ENCODE data around the gene CD300LF. TPM values are rescaled to one million over a fixed set of nuclear protein-coding genes. Genes with fewer than 3 reads are reported as not detected.

Gene CD300LF
- total RNA-seq, 1 donor from 2014 or later: not detected

DNA sequence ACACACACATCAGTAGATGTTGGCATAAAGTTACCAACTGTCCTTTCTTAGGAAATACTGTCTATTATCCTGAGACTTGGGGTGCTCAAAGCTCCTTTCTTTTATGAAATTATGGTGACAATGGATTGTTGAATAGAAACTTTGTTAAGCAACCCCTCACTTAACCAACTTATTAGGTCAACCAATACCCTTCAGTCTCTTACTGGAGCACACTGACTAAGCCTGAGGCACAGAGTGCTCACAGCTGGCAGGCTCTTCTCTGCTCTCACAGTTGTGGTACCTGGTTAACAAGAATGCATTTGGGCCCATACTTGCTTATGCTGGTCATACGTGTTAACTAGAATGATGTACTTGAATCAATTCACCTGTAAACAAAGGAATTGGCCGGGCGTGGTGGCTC, 24.8 kb downstream of the CD300LF start:
- TF ChIP-seq, protein P1, sequence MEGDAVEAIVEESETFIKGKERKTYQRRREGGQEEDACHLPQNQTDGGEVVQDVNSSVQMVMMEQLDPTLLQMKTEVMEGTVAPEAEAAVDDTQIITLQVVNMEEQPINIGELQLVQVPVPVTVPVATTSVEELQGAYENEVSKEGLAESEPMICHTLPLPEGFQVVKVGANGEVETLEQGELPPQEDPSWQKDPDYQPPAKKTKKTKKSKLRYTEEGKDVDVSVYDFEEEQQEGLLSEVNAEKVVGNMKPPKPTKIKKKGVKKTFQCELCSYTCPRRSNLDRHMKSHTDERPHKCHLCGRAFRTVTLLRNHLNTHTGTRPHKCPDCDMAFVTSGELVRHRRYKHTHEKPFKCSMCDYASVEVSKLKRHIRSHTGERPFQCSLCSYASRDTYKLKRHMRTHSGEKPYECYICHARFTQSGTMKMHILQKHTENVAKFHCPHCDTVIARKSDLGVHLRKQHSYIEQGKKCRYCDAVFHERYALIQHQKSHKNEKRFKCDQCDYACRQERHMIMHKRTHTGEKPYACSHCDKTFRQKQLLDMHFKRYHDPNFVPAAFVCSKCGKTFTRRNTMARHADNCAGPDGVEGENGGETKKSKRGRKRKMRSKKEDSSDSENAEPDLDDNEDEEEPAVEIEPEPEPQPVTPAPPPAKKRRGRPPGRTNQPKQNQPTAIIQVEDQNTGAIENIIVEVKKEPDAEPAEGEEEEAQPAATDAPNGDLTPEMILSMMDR (conservative IDR thresholded peaks at IDR 0.05): no peak
- no peaks in the 10 kb centered on the region for H3K4me1 Mint-ChIP-seq
- no peaks in the 10 kb centered on the region for H3K9me3 Mint-ChIP-seq
- H3K36me3 Mint-ChIP-seq (ENCODE audit: low read depth): no peaks in the 10 kb centered on the region
- no peak overlapping the region for H3K4me3 Mint-ChIP-seq
- peaks cover 64% of the 10 kb centered on the region for H3K27me3 Mint-ChIP-seq (ENCODE audit: low read depth)
- H3K27ac Mint-ChIP-seq (ENCODE audit: unreplicated experiment): no peak overlapping the region
- DNase-seq (ENCODE audit: low read depth, low spot score): no peak

DNA sequence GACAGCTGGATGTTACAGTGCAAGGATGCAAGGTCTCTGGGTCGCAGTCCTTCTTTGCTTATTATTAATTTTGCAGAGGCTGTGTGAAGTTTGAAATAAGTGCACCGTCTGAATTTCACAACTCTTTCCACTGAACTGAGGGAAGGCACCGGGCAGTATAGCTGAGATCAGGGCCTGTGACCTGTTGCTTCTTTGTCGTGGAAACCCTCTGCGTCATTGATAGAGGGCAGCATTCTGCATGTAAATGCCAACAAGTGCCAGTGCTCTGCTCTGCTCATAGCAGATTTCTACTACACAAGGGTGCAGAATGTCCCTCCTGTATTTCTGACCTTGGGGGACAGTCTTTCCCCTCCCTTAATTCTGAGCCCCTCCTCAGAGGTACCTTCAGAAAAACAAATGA, 26.0 kb downstream of the CD300LF start:
- TF ChIP-seq, protein P1 (conservative IDR thresholded peaks at IDR 0.05): no peak
- Mint-ChIP-seq H3K36me3 (ENCODE audit: low read depth) (no peaks in the 10 kb centered on the region), H3K4me1 (no peaks in the 10 kb centered on the region), H3K27me3 (ENCODE audit: low read depth) (peaks cover 60% of the 10 kb centered on the region), H3K27ac (ENCODE audit: unreplicated experiment) (no peak overlapping the region), H3K9me3 (no peaks in the 10 kb centered on the region), H3K4me3 (no peak overlapping the region)
- no peak for DNase-seq (ENCODE audit: low read depth, low spot score)

DNA sequence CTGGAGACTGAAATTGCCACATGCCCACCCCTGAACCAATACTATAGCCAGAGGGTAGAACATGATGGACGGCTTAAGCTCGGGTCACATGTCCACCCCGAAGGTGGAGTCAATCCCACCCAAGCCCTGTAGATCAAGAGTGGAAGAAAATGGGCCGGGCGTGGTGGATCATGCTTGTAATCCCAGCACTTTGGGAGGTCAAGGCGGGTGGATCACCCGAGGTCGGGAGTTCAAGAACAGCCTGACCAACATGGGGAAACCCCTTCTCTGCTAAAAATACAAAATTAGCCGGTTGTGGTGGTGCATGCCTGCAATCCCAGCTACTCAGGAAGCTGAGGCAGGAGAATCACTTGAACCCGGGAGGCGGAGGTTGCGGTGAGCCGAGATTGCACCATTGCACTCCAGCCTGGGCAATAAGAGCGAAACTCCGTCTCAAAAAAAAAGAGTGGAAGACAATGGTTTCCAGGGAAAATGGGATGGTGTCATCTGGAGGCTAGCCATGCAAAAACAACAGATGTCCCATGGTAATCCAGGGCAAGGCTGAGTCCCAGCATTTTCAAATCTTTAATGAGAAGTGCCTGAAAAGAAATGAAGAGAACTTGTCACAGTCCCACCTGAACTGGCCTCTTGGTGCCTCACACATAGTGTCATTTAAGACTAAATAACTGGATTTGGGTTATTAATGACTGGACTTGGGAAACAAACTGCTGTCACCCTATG, 30.1 kb downstream of the CD300LF start:
- H3K4me1 Mint-ChIP-seq: no peaks in the 10 kb centered on the region
- H3K27ac Mint-ChIP-seq (ENCODE audit: unreplicated experiment): no peak overlapping the region
- peaks cover 76% of the 10 kb centered on the region for H3K27me3 Mint-ChIP-seq (ENCODE audit: low read depth)
- TF ChIP-seq, protein P1 (conservative IDR thresholded peaks at IDR 0.05): no peak
- no peak overlapping the region for H3K4me3 Mint-ChIP-seq
- no peak for DNase-seq (ENCODE audit: low read depth, low spot score)
- no peaks in the 10 kb centered on the region for H3K9me3 Mint-ChIP-seq
- no peaks in the 10 kb centered on the region for H3K36me3 Mint-ChIP-seq (ENCODE audit: low read depth)

DNA sequence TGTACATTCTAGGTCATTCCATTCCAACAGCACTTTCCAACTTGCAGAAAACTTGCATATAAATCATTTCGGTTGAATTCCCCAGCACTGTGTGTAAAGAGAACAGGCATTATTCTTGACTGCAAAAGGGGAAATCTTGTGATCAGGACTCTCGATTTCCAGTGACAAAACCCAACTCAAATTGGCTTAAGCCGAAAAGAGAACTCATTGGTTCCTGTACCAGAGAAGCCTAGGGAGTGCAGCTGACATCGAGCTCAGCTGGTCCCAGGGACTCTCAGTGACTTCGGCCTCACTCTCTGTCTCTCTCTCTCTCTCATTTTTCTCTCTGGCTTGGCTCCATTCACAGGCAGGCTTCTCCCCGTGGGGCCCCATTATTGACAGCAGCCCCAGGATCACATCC, 30.7 kb downstream of the CD300LF start:
- H3K36me3 Mint-ChIP-seq (ENCODE audit: low read depth): no peaks in the 10 kb centered on the region
- no peaks in the 10 kb centered on the region for H3K9me3 Mint-ChIP-seq
- H3K4me3 Mint-ChIP-seq: no peak overlapping the region
- TF ChIP-seq, protein P1 (conservative IDR thresholded peaks at IDR 0.05): no peak
- DNase-seq (ENCODE audit: low read depth, low spot score): no peak
- no peaks in the 10 kb centered on the region for H3K4me1 Mint-ChIP-seq
- H3K27ac Mint-ChIP-seq (ENCODE audit: unreplicated experiment): no peak overlapping the region
- peaks cover 80% of the 10 kb centered on the region for H3K27me3 Mint-ChIP-seq (ENCODE audit: low read depth)

DNA sequence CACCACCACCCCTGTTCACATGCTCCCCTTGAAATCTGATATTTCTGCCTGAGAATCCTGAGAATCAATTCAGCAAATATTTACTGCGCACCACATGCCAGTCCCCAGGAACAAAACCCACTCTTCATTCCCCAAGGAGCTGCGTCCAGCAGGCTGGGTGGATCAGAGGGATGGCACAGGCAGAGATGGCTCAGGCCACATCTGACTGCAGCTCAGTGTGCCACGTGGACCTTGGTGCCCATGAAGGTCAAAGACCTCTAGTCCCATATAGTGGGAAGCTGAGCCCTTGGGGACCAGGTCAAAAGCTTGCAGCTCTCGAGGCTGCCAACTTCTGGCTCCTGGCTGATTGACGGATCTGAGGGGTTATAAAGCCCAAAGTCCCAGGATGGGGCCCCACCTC, 31.8 kb downstream of the CD300LF start:
- TF ChIP-seq, protein P1 (conservative IDR thresholded peaks at IDR 0.05): no peak
- H3K9me3 Mint-ChIP-seq: no peaks in the 10 kb centered on the region
- H3K27ac Mint-ChIP-seq (ENCODE audit: unreplicated experiment): no peak overlapping the region
- no peaks in the 10 kb centered on the region for H3K36me3 Mint-ChIP-seq (ENCODE audit: low read depth)
- H3K27me3 Mint-ChIP-seq (ENCODE audit: low read depth): peaks cover 81% of the 10 kb centered on the region
- no peak for DNase-seq (ENCODE audit: low read depth, low spot score)
- no peak overlapping the region for H3K4me3 Mint-ChIP-seq
- no peaks in the 10 kb centered on the region for H3K4me1 Mint-ChIP-seq

Measured in neural crest cell (in vitro differentiated cells).